Breast epithelium (tissue), 4 donors: ENCODE measurements around the gene ATP2B3. TPM values are rescaled to one million over a fixed set of nuclear protein-coding genes. Genes with fewer than 3 reads are reported as not detected.

ENCODE experiments used
- DNase-seq, 2 donors: peaks; one replicate each; pipeline ENCODE4 v3.0.0-alpha.2; 2019; ENCODE audit warnings: low spot score in 2 of 2
- H3K27ac ChIP-seq, 2 donors: fragments of 200-600 bp; sonication (generic) in 1 of 2; one replicate each; pipeline ENCODE4 v1.5.1; 2016 to 2019; ENCODE audit warnings: mild to moderate bottlenecking in 1 of 2
- H3K27me3 ChIP-seq, 2 donors: fragments of 200-600 bp; sonication (generic) in 1 of 2; one replicate each; pipeline versions ENCODE4 v1.5.1 to v1.6.0; 2017 to 2019; ENCODE audit warnings: control low read depth in 1 of 2, mild to moderate bottlenecking in 1 of 2
- H3K36me3 ChIP-seq: fragments of 200-600 bp; one replicate; pipeline ENCODE4 v1.5.1; 2019
- H3K4me1 ChIP-seq, 2 donors: fragments of 200-600 bp; sonication (generic); one replicate each; pipeline ENCODE4 v1.5.1; 2016 to 2019; ENCODE audit warnings: control low read depth in 1 of 2
- H3K4me3 ChIP-seq, 3 donors: fragments of 200-600 bp; sonication (generic); 1 replicate in 2 of 3; 2 replicates in 1 of 3; pipeline ENCODE4 v1.5.1; 2016 to 2019; ENCODE audit warnings: mild to moderate bottlenecking in 3 of 3, moderate library complexity in 2 of 3
- H3K9me3 ChIP-seq, 2 donors: fragments of 200-600 bp; sonication (generic) in 1 of 2; one replicate each; pipeline ENCODE4 v1.5.1; 2016 to 2019; ENCODE audit warnings: control low read depth in 1 of 2
- CTCF ChIP-seq, 3 donors: fragments of 450-650 bp; IDR thresholded peaks; one replicate each; pipeline ENCODE4 v1.5.1; 2016 to 2017; ENCODE audit warnings: antibody characterized with exemption in 3 of 3, mild to moderate bottlenecking in 3 of 3, moderate library complexity in 3 of 3
- POLR2A ChIP-seq: fragments of 450-650 bp; IDR thresholded peaks from one replicate; pipeline ENCODE4 v1.6.1; 2016; ENCODE audit warnings: antibody characterized with exemption, mild to moderate bottlenecking, moderate library complexity
- POLR2AphosphoS5 ChIP-seq, 3 donors: sonication (generic); formaldehyde crosslinking; IDR thresholded peaks; one replicate each; pipeline ENCODE4 v1.6.1; 2017; ENCODE audit warnings: antibody characterized with exemption in 3 of 3
- intact Hi-C: fragments of 100-400 bp; cut with DNase I; formaldehyde crosslinking; loops from one replicate; pipeline ENCODE4 v1.15.1; 2023; ENCODE audit warnings: low total_unique reads
- total RNA-seq, 3 donors: library from RNA; depleted of rRNA; stranded (reverse); fragments of >200 nt; gene quantifications; one replicate each; pipeline ENCODE4 v1.1.0, GENCODE V29; 2016

Gene ATP2B3
- total RNA-seq, 3 donors from 2014 or later: not detected

DNA sequence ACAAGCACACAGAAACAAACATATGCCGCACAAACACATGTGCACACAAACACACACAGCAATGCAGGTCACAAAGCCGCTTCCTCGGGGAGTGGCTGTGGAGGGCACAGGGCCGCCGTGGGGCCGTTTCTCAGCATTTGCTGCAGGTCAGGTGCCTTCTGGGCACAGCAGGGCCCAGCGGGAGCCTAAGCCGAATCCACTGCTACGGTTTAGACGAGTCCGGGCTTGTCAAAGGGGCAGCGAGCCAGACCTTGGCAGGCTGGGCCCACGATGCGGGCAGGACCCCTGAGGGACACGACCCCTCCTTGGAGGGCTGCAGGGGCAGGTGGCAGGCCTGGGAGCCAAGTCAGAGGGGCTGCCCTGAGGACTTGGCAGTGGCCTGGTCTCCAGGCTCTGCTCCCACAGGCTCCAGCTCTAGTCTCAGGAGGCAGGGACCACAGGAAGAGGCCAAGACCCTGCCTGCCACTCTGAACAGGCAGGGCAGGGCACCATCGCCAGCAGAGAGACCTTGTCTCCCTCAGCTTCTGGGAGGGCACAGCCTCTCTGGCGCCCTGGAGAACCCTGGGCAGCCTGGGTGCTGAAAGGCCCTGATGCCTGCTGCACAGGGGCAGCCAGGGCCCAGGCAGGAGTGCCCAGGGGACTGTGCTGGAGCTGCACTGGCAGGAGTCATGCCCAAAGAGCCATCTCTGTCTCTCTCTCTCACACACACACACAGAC lies 5.5 kb upstream of the ATP2B3 start:
- TF ChIP-seq POLR2AphosphoS5 (IDR thresholded peaks at IDR 0.05): no peak
- TF ChIP-seq CTCF (IDR thresholded peaks at IDR 0.05): no peak
- TF ChIP-seq POLR2A: no peak
- no peak for DNase-seq
- intact Hi-C loops: loop anchor here (5.0 kb wide), 1 partner anchor 340 kb away; no protein-coding TSS in a partner anchor
- Histone ChIP-seq H3K9me3 (no peaks in the 10 kb centered on the region), H3K27me3 (peaks cover 0 to 73% of the 10 kb centered on the region in 2 donors), H3K36me3 (no peaks in the 10 kb centered on the region), H3K4me1 (no peaks in the 10 kb centered on the region), H3K27ac (no peak overlapping the region), H3K4me3 (no peak overlapping the region)

GRCh38 chrX:153512501-153512893 lies 4.9 kb upstream of the ATP2B3 start:
- TF ChIP-seq CTCF (IDR thresholded peaks at IDR 0.05): no peak
- no peak for TF ChIP-seq POLR2A
- no peak for TF ChIP-seq POLR2AphosphoS5 (IDR thresholded peaks at IDR 0.05)
- no peak for DNase-seq
- no peak overlapping the region for H3K27ac ChIP-seq
- no peaks in the 10 kb centered on the region for H3K36me3 ChIP-seq
- H3K4me1 ChIP-seq: no peaks in the 10 kb centered on the region
- intact Hi-C loops: loop anchor here (5.0 kb wide), 1 partner anchor 340 kb away; no protein-coding TSS in a partner anchor
- H3K27me3 ChIP-seq: peaks cover 0 to 75% of the 10 kb centered on the region in 2 donors
- no peaks in the 10 kb centered on the region for H3K9me3 ChIP-seq
- H3K4me3 ChIP-seq: no peak overlapping the region

- intact Hi-C loops: loop anchor here (5.0 kb wide), 1 partner anchor 341 kb away; no protein-coding TSS in a partner anchor
- H3K4me3 ChIP-seq: no peak overlapping the region
- H3K27ac ChIP-seq: no peak overlapping the region
- H3K27me3 ChIP-seq: peaks cover 0 to 73% of the 10 kb centered on the region in 2 donors
- DNase-seq: no peak
- H3K36me3 ChIP-seq: no peaks in the 10 kb centered on the region
- no peaks in the 10 kb centered on the region for H3K9me3 ChIP-seq
- TF ChIP-seq POLR2A (no peak), POLR2AphosphoS5 (IDR thresholded peaks at IDR 0.05) (no peak), CTCF (IDR thresholded peaks at IDR 0.05) (no peak)
- H3K4me1 ChIP-seq: no peaks in the 10 kb centered on the region
These were observed 4.2 kb upstream of the ATP2B3 start for GRCh38 chrX:153513265-153513664.

- no peak overlapping the region for H3K4me3 ChIP-seq
- H3K27ac ChIP-seq: no peak overlapping the region
- intact Hi-C loops: loop anchor here (5.0 kb wide), 1 partner anchor 342 kb away; no protein-coding TSS in a partner anchor
- DNase-seq: no peak
- TF ChIP-seq POLR2AphosphoS5 (IDR thresholded peaks at IDR 0.05) (no peak), POLR2A (no peak), CTCF (IDR thresholded peaks at IDR 0.05) (no peak)
- no peaks in the 10 kb centered on the region for H3K9me3 ChIP-seq
- no peaks in the 10 kb centered on the region for H3K4me1 ChIP-seq
- peaks cover 0 to 77% of the 10 kb centered on the region in 2 donors for H3K27me3 ChIP-seq
- no peaks in the 10 kb centered on the region for H3K36me3 ChIP-seq
These were observed 3.2 kb upstream of the ATP2B3 start for GRCh38 chrX:153514259-153514658.

DNA sequence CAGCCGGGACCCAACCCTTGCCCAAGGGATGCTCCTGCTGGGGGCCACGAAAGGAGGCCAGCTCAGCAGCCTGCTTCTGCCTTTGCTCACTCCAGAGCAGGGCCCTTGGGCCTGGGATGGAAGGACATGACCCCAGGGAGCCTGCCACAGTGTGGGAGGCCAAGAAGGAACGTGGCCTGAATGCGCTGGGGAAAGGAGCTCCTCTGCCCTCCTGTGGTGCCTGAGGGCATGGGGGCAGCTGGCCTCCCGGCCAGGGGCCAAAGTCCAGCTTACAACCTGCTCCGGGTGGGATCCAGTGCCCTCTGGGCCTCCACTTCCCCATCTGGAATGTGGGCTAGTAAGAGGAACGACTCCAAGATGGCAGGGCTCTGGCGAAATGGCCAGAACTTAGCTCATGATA lies 2.0 kb upstream of the ATP2B3 start:
- H3K36me3 ChIP-seq: no peaks in the 10 kb centered on the region
- no peak for DNase-seq
- H3K9me3 ChIP-seq: no peaks in the 10 kb centered on the region
- TF ChIP-seq POLR2AphosphoS5 (IDR thresholded peaks at IDR 0.05) (no peak), POLR2A (no peak), CTCF (IDR thresholded peaks at IDR 0.05) (no peak)
- intact Hi-C loops: no loop called here
- H3K27ac ChIP-seq: no peak overlapping the region
- H3K27me3 ChIP-seq: peaks cover 0 to 78% of the 10 kb centered on the region in 2 donors
- no peak overlapping the region for H3K4me3 ChIP-seq
- H3K4me1 ChIP-seq: no peaks in the 10 kb centered on the region
